ENCODE data around the gene LRRC15.

Gene LRRC15

GRCh38 chr3:194367992-194368841 lies 1.3 kb downstream of the LRRC15 start:
- Mint-ChIP-seq H3K4me1 (peaks cover 71% of the 10 kb centered on the region), H3K36me3 (ENCODE audit: low read depth) (no peaks in the 10 kb centered on the region), H3K27me3 (ENCODE audit: low read depth, poor library complexity) (peaks cover 51% of the 10 kb centered on the region), H3K4me3 (no peak overlapping the region), H3K9me3 (no peaks in the 10 kb centered on the region), H3K27ac (no peak overlapping the region)
- DNase-seq: peak; percentile 48
- TF ChIP-seq CTCF (IDR thresholded peaks at IDR 0.05): no peak

- no peak for TF ChIP-seq CTCF (IDR thresholded peaks at IDR 0.05)
- H3K4me1 Mint-ChIP-seq: peaks cover 66% of the 10 kb centered on the region
- H3K36me3 Mint-ChIP-seq (ENCODE audit: low read depth): no peaks in the 10 kb centered on the region
- DNase-seq: no peak
- no peak overlapping the region for H3K4me3 Mint-ChIP-seq
- H3K27ac Mint-ChIP-seq: no peak overlapping the region
- peaks cover 51% of the 10 kb centered on the region for H3K27me3 Mint-ChIP-seq (ENCODE audit: low read depth, poor library complexity)
- no peaks in the 10 kb centered on the region for H3K9me3 Mint-ChIP-seq
Observed at GRCh38 chr3:194365978-194366490, 3.5 kb downstream of the LRRC15 start.

GRCh38 chr3:194365526-194365925 lies 4.0 kb downstream of the LRRC15 start:
- Mint-ChIP-seq H3K27ac (no peak overlapping the region), H3K9me3 (no peaks in the 10 kb centered on the region), H3K4me1 (peaks cover 62% of the 10 kb centered on the region), H3K4me3 (no peak overlapping the region), H3K36me3 (ENCODE audit: low read depth) (no peaks in the 10 kb centered on the region), H3K27me3 (ENCODE audit: low read depth, poor library complexity) (peaks cover 45% of the 10 kb centered on the region)
- DNase-seq: no peak
- TF ChIP-seq CTCF (IDR thresholded peaks at IDR 0.05): no peak

- peaks cover 55% of the 10 kb centered on the region for H3K4me1 Mint-ChIP-seq
- peak; percentile 48 for DNase-seq
- peaks cover 43% of the 10 kb centered on the region for H3K27me3 Mint-ChIP-seq (ENCODE audit: low read depth, poor library complexity)
- TF ChIP-seq CTCF (IDR thresholded peaks at IDR 0.05): no peak
- H3K27ac Mint-ChIP-seq: no peak overlapping the region
- no peaks in the 10 kb centered on the region for H3K36me3 Mint-ChIP-seq (ENCODE audit: low read depth)
- no peaks in the 10 kb centered on the region for H3K9me3 Mint-ChIP-seq
- no peak overlapping the region for H3K4me3 Mint-ChIP-seq
Observed at GRCh38 chr3:194364652-194365434, 4.7 kb downstream of the LRRC15 start.

- peaks cover 43% of the 10 kb centered on the region for H3K27me3 Mint-ChIP-seq (ENCODE audit: low read depth, poor library complexity)
- no peaks in the 10 kb centered on the region for H3K36me3 Mint-ChIP-seq (ENCODE audit: low read depth)
- no peaks in the 10 kb centered on the region for H3K9me3 Mint-ChIP-seq
- no peak overlapping the region for H3K27ac Mint-ChIP-seq
- no peak for DNase-seq
- no peak for TF ChIP-seq CTCF (IDR thresholded peaks at IDR 0.05)
- H3K4me3 Mint-ChIP-seq: no peak overlapping the region
- H3K4me1 Mint-ChIP-seq: peaks cover 50% of the 10 kb centered on the region
Observed at GRCh38 chr3:194364314-194364651, 5.3 kb downstream of the LRRC15 start.
